ENCODE measurements around the gene KCNJ11.

KCNJ11 gene

DNA sequence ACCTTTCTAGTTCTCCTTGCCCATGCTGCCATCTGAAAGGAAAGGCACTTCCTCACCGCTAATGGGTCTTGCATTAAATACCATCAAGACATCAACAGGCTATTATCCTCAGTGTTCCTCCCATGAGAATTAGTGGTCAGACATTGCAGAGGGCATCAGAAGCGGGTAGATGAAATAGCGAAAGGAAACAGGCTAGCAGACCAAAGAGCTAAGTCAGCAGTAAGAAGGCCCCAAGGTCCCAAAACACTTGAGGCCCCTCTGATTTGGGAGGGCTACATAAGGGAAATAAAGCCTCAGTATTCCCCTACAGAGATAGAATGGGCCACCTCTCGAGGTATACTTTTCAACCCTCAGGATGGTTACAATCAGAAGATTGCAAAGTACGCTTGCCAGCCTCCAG lies 12.9 kb downstream of the KCNJ11 start:
- H3K4me3 ChIP-seq (ENCODE audit: low read depth, low read length) = no peak overlapping the region
- TF ChIP-seq, protein P1, sequence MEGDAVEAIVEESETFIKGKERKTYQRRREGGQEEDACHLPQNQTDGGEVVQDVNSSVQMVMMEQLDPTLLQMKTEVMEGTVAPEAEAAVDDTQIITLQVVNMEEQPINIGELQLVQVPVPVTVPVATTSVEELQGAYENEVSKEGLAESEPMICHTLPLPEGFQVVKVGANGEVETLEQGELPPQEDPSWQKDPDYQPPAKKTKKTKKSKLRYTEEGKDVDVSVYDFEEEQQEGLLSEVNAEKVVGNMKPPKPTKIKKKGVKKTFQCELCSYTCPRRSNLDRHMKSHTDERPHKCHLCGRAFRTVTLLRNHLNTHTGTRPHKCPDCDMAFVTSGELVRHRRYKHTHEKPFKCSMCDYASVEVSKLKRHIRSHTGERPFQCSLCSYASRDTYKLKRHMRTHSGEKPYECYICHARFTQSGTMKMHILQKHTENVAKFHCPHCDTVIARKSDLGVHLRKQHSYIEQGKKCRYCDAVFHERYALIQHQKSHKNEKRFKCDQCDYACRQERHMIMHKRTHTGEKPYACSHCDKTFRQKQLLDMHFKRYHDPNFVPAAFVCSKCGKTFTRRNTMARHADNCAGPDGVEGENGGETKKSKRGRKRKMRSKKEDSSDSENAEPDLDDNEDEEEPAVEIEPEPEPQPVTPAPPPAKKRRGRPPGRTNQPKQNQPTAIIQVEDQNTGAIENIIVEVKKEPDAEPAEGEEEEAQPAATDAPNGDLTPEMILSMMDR (IDR thresholded peaks at IDR 0.05; ENCODE audit: low read depth, low read length, missing control alignments) = no peak
- no peak for DNase-seq (ENCODE audit: low read depth)
- in situ Hi-C loops (cut with HindIII; ENCODE audit: low sequenced_read_pairs) = no loop called here

DNA sequence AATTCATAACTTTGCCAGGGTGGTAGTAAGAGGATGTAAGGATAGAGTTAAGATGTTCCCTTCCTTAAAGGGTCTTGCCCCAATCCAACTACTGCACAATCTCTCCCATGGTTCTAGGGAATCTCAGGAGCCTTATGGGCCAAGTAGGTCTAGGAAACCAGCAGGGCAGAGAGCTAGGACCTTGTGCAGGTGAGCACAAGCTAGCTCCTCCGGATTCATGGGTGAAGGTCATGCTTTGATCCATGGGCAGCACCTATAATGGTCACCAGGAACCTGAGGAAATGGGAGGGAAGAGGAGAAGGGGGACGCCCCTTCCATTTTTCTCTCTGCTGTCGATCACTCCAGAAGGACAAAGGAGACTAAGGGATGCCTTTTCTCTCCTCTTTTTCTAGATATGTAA lies 16.8 kb downstream of the KCNJ11 start:
- in situ Hi-C loops (cut with HindIII; ENCODE audit: low sequenced_read_pairs) = no loop called here
- H3K4me3 ChIP-seq (ENCODE audit: low read depth, low read length) = no peak overlapping the region
- DNase-seq (ENCODE audit: low read depth) = no peak
- TF ChIP-seq, protein P1 (IDR thresholded peaks at IDR 0.05; ENCODE audit: low read depth, low read length, missing control alignments) = no peak

DNA sequence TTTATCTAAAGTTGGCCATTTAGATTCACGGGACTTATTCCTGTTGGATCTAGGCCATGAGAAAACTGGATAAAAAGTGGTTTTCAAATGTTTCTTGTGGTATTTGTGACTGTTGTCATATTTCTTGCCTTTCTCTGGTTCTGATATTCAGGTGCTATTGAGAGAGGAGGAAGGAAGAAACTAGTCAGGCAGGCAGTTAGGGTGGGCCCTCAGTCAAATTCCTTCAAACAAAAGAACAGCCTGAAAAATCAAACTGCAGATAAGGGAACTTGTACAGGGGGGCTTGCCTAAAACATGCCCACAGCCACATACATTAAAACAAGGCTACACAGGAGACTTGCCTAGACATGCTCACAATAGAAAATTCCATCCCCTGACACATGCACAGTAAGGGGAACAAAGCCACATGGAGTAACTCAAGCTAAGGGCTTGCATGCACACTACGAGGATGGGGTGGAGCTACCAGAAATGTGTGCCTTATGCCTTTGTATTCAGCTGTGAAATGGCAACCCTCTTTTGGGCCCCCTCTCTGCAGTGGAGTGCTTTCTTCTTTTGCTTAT lies 18.7 kb downstream of the KCNJ11 start:
- TF ChIP-seq, protein P1 (IDR thresholded peaks at IDR 0.05; ENCODE audit: low read depth, low read length, missing control alignments) = no peak
- in situ Hi-C loops (cut with HindIII; ENCODE audit: low sequenced_read_pairs) = no loop called here
- no peak overlapping the region for H3K4me3 ChIP-seq (ENCODE audit: low read depth, low read length)
- DNase-seq (ENCODE audit: low read depth) = no peak

DNA sequence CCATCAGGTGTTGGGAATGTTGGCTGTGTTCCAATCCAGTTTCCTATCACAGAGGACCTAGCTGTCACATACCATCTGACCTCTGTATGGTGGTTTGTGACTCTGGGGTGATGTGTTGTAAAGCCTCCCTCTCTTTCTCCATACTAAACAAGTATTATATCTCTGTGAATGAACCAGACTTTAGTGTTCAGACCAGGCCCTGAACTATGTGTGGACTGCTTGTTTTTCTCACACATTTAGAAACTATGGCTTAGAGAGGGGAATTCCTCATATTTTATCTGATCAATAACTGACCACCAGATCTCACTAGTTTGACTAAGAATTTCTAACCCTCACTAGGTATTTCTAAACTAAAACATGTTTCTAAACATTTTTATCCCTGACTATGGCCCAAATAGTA lies 19.4 kb downstream of the KCNJ11 start:
- TF ChIP-seq, protein P1 (IDR thresholded peaks at IDR 0.05; ENCODE audit: low read depth, low read length, missing control alignments) = no peak
- DNase-seq (ENCODE audit: low read depth) = no peak
- in situ Hi-C loops (cut with HindIII; ENCODE audit: low sequenced_read_pairs) = no loop called here
- H3K4me3 ChIP-seq (ENCODE audit: low read depth, low read length) = no peak overlapping the region

DNA sequence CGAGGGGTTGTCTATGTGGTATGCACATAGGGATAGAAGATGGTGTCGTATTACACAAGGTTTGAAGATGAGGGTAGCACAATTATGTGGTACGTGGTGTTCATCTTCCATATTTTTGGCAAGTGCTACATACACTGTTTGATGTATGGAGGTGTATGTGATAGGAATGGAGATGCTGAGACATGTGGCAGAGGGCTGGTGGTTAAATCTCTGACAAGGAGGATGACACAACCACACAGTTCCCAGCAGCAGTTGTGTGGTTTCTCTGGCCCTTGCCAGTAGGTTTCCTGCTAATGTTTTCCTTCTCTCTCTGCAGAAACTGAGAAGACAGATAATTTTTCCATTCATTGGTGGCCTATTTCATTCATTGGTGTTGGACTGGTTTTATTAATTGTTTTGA lies 19.9 kb downstream of the KCNJ11 start:
- no peak overlapping the region for H3K4me3 ChIP-seq (ENCODE audit: low read depth, low read length)
- in situ Hi-C loops (cut with HindIII; ENCODE audit: low sequenced_read_pairs) = no loop called here

DNA sequence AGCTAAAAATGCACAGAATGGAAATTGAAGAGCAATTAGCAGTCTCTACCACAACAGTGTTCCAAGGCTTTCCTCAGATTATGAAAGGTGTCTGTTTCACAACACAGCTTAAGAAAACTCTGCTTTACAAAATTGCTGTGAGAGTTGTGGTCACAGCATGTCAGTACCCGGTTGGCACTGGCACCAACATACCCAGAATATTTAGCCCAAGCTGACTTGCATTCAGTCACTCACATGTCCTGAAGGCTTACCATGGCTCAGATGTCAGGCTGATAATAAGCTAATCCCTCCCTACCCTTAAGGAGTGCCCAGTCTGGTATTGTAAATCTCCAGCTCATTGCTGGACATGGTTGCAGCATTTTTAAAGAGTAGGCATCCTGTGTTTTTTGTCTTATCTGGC lies 22.0 kb downstream of the KCNJ11 start:
- H3K4me3 ChIP-seq (ENCODE audit: low read depth, low read length) = no peak overlapping the region
- TF ChIP-seq, protein P1 (IDR thresholded peaks at IDR 0.05; ENCODE audit: low read depth, low read length, missing control alignments) = no peak
- DNase-seq (ENCODE audit: low read depth) = no peak
- in situ Hi-C loops (cut with HindIII; ENCODE audit: low sequenced_read_pairs) = no loop called here

More for the DNA sequence above, 19.9 kb downstream of the KCNJ11 start:
- TF ChIP-seq, protein P1 (IDR thresholded peaks at IDR 0.05; ENCODE audit: low read depth, low read length, missing control alignments) = no peak
- no peak for DNase-seq (ENCODE audit: low read depth)

All from astrocyte of the cerebellum (primary cell).